ENCODE data around the gene TMEM151B. TPM values are rescaled to one million over a fixed set of nuclear protein-coding genes. Genes with fewer than 3 reads are reported as not detected.

Gene TMEM151B
- total RNA-seq, 1 donor from 2014 or later, result 0.13 TPM

GRCh38 chr6:44309092-44309491 is 38.8 kb downstream of the TMEM151B start:
- H3K4me2 ChIP-seq, result no peak overlapping the region
- no peak overlapping the region for H3K4me3 ChIP-seq
- H2AFZ ChIP-seq (replicated peaks), result no peak overlapping the region
- peaks cover 18% of the 10 kb centered on the region for H3K79me2 ChIP-seq (ENCODE audit: low read depth)
- H3K27me3 Mint-ChIP-seq (ENCODE audit: insufficient read depth, low read depth), result no peaks in the 10 kb centered on the region
- no peaks in the 10 kb centered on the region for H3K9me3 Mint-ChIP-seq
- no peaks in the 10 kb centered on the region for H3K36me3 ChIP-seq
- H3K9ac ChIP-seq, result no peak overlapping the region
- H3K4me1 ChIP-seq, result peaks cover 3% of the 10 kb centered on the region
- peaks cover 3% of the 10 kb centered on the region for H3F3A ChIP-seq (ENCODE audit: low read depth)
- peaks cover 25% of the 10 kb centered on the region for H3K36me3 Mint-ChIP-seq
- no peak overlapping the region for H3K4me3 Mint-ChIP-seq
- H3K27ac Mint-ChIP-seq, result no peak overlapping the region
- H4K20me1 ChIP-seq (ENCODE audit: low read depth), result peaks cover 3% of the 10 kb centered on the region
- no peaks in the 10 kb centered on the region for H3K27me3 ChIP-seq
- no peaks in the 10 kb centered on the region for H3K9me3 ChIP-seq (ENCODE audit: low read depth)
- no peak overlapping the region for H3K27ac ChIP-seq
- no peak for TF ChIP-seq CTCF (IDR thresholded peaks at IDR 0.05)
- TF ChIP-seq EZH2 (IDR thresholded peaks at IDR 0.05), result no peak
- TF ChIP-seq EZH2phosphoT487 (IDR thresholded peaks at IDR 0.05), result no peak
- DNase-seq (ENCODE audit: low spot score), result no peak
- H3K4me1 Mint-ChIP-seq, result peaks cover 18% of the 10 kb centered on the region

GRCh38 chr6:44309631-44310030 is 39.4 kb downstream of the TMEM151B start:
- TF ChIP-seq CTCF (IDR thresholded peaks at IDR 0.05) (no peak), EZH2phosphoT487 (IDR thresholded peaks at IDR 0.05) (no peak), EZH2 (IDR thresholded peaks at IDR 0.05) (no peak)
- no peak overlapping the region for H3K4me3 Mint-ChIP-seq

GRCh38 chr6:44310241-44310640 is 40.0 kb downstream of the TMEM151B start:
- Histone ChIP-seq H4K20me1 (ENCODE audit: low read depth) (no peaks in the 10 kb centered on the region), H3K4me2 (no peak overlapping the region), H2AFZ (replicated peaks) (no peak overlapping the region), H3K9ac (no peak overlapping the region), H3K27me3 (no peaks in the 10 kb centered on the region), H3K27ac (no peak overlapping the region), H3K36me3 (no peaks in the 10 kb centered on the region), H3F3A (ENCODE audit: low read depth) (peaks cover 3% of the 10 kb centered on the region), H3K79me2 (ENCODE audit: low read depth) (peaks cover 18% of the 10 kb centered on the region), H3K4me3 (no peak overlapping the region), H3K4me1 (peaks cover 3% of the 10 kb centered on the region), H3K9me3 (ENCODE audit: low read depth) (no peaks in the 10 kb centered on the region)
- peaks cover 18% of the 10 kb centered on the region for H3K4me1 Mint-ChIP-seq
- H3K4me3 Mint-ChIP-seq, result no peak overlapping the region
- no peaks in the 10 kb centered on the region for H3K27me3 Mint-ChIP-seq (ENCODE audit: insufficient read depth, low read depth)
- no peak for DNase-seq (ENCODE audit: low spot score)
- H3K9me3 Mint-ChIP-seq, result no peaks in the 10 kb centered on the region
- H3K27ac Mint-ChIP-seq, result no peak overlapping the region
- TF ChIP-seq CTCF (IDR thresholded peaks at IDR 0.05) (no peak), EZH2phosphoT487 (IDR thresholded peaks at IDR 0.05) (no peak), EZH2 (IDR thresholded peaks at IDR 0.05) (no peak)
- peaks cover 25% of the 10 kb centered on the region for H3K36me3 Mint-ChIP-seq

More at GRCh38 chr6:44309631-44310030, 39.4 kb downstream of the TMEM151B start:
- Histone ChIP-seq H2AFZ (replicated peaks) (no peak overlapping the region), H3K27ac (no peak overlapping the region), H3K27me3 (no peaks in the 10 kb centered on the region), H3K9me3 (ENCODE audit: low read depth) (no peaks in the 10 kb centered on the region), H3K9ac (no peak overlapping the region), H3F3A (ENCODE audit: low read depth) (peaks cover 3% of the 10 kb centered on the region), H3K36me3 (no peaks in the 10 kb centered on the region), H3K4me2 (no peak overlapping the region), H3K4me3 (no peak overlapping the region), H4K20me1 (ENCODE audit: low read depth) (peaks cover 3% of the 10 kb centered on the region), H3K4me1 (peaks cover 3% of the 10 kb centered on the region), H3K79me2 (ENCODE audit: low read depth) (peaks cover 18% of the 10 kb centered on the region)
- Mint-ChIP-seq H3K27ac (no peak overlapping the region), H3K27me3 (ENCODE audit: insufficient read depth, low read depth) (no peaks in the 10 kb centered on the region), H3K9me3 (no peaks in the 10 kb centered on the region), H3K4me1 (peaks cover 18% of the 10 kb centered on the region), H3K36me3 (peaks cover 25% of the 10 kb centered on the region)
- DNase-seq (ENCODE audit: low spot score), result no peak
